Measurements from ENCODE around the gene UQCR10. TPM values are rescaled to one million over a fixed set of nuclear protein-coding genes. Genes with fewer than 3 reads are reported as not detected.

Gene UQCR10
- total and polyA plus RNA-seq, 9 of the 15 experiments (the other 6 are each of a cell fraction or from before 2014, with no cell fraction given) = 128 to 903 (median 163) TPM

DNA sequence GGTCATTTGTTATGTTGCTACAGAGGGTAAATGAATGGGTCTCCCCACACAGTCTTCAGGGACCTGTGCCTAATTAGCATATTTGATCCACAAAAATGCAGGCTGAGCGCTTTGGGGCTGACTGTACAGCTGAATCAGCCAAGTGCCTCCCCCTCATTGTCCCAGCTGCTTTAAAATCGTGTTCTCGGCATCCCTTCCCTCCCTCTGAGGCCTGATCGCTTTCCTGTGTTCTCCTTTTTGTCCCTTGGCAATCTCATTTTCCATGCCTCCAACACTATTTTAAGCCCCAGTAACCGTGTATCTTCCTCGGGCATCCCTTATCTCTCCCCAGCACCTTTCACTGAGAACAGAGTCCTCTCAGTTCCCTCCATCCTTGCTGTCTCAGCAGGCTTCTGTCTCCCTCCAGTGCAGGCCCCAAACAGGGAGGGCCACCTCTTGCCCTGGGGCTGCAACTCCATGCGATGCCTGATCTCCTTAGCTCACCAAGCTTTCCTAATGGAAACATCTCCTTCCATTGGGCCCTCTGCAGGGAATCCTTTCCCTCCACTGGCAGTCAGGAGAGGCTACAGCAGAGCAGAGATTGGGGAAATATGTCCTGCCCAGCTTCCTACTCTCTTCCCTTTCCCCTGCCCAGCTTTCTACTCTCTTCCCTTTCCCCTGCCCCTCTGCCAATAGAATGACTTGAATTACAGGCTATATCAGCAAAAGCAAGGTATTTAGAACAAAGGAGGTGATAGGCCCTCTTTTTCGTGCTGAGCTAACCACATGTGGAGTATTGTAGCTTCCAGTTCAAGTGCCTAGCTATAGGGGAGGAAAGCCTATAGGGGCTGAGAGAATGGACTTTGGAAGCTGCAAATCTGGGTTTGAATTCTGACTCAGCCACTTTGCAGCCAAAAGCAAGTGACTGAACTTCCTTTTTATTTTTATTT lies 13.8 kb downstream of the UQCR10 start (continued):
- TF ChIP-seq, protein P1, sequence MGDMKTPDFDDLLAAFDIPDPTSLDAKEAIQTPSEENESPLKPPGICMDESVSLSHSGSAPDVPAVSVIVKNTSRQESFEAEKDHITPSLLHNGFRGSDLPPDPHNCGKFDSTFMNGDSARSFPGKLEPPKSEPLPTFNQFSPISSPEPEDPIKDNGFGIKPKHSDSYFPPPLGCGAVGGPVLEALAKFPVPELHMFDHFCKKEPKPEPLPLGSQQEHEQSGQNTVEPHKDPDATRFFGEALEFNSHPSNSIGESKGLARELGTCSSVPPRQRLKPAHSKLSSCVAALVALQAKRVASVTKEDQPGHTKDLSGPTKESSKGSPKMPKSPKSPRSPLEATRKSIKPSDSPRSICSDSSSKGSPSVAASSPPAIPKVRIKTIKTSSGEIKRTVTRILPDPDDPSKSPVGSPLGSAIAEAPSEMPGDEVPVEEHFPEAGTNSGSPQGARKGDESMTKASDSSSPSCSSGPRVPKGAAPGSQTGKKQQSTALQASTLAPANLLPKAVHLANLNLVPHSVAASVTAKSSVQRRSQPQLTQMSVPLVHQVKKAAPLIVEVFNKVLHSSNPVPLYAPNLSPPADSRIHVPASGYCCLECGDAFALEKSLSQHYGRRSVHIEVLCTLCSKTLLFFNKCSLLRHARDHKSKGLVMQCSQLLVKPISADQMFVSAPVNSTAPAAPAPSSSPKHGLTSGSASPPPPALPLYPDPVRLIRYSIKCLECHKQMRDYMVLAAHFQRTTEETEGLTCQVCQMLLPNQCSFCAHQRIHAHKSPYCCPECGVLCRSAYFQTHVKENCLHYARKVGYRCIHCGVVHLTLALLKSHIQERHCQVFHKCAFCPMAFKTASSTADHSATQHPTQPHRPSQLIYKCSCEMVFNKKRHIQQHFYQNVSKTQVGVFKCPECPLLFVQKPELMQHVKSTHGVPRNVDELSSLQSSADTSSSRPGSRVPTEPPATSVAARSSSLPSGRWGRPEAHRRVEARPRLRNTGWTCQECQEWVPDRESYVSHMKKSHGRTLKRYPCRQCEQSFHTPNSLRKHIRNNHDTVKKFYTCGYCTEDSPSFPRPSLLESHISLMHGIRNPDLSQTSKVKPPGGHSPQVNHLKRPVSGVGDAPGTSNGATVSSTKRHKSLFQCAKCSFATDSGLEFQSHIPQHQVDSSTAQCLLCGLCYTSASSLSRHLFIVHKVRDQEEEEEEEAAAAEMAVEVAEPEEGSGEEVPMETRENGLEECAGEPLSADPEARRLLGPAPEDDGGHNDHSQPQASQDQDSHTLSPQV (IDR thresholded peaks at IDR 0.05) = 0 out of 2 replicates have a peak, but pooled peaks have one; percentile 45
- TF ChIP-seq MYBL2 (IDR thresholded peaks at IDR 0.05; ENCODE audit: low read depth) (no peak), MYBL2 (CRISPR knock-in tag; IDR thresholded peaks at IDR 0.05; ENCODE audit: borderline replicate concordance) (no peak), MYNN (IDR thresholded peaks at IDR 0.05) (peak; percentile 84), MYNN (CRISPR knock-in tag; IDR thresholded peaks at IDR 0.05) (no peak), TEAD1 (CRISPR knock-in tag; IDR thresholded peaks at IDR 0.05) (peak; percentile 29 to 59; a peak in 1 of 4 replicates), ZBTB17 (CRISPR knock-in tag; IDR thresholded peaks at IDR 0.05) (peak; percentile 94), ZBTB2 (IDR thresholded peaks at IDR 0.05) (peak; percentile 82; the same call in 1 of the 2 replicates)
